HEK293 (cell line): Measurements from ENCODE around the gene ANKH.

Source experiments
- OSR2 ChIP-seq: fragments of 450-650 bp; formaldehyde crosslinking; IDR thresholded peaks from 2 replicates; pipeline ENCODE4 v1.5.1; 2016; ENCODE audit warnings: missing biosample characterization, missing genetic modification characterization
- ZBTB1 ChIP-seq: fragments of 450-650 bp; formaldehyde crosslinking; IDR thresholded peaks from 2 replicates; pipeline ENCODE4 v1.5.1; 2016; ENCODE audit warnings: missing biosample characterization, missing genetic modification characterization
- ZNF121 ChIP-seq: fragments of 450-650 bp; formaldehyde crosslinking; IDR thresholded peaks from 2 replicates; pipeline ENCODE4 v1.5.1; 2016; ENCODE audit warnings: missing biosample characterization, missing genetic modification characterization
- ZNF202 ChIP-seq: fragments of 450-650 bp; formaldehyde crosslinking; IDR thresholded peaks from 2 replicates; pipeline ENCODE4 v1.5.1; 2016; ENCODE audit warnings: missing biosample characterization, missing genetic modification characterization, borderline replicate concordance
- ZNF350 ChIP-seq: fragments of 450-650 bp; formaldehyde crosslinking; IDR thresholded peaks from 2 replicates; pipeline ENCODE4 v1.5.0; 2017; ENCODE audit warnings: missing biosample characterization, mild to moderate bottlenecking, missing genetic modification characterization
- TF ChIP-seq, protein P1 (sequence below): fragments of 450-650 bp; formaldehyde crosslinking; IDR thresholded peaks from 2 replicates; pipeline ENCODE4 v1.5.1; 2016; ENCODE audit warnings: missing biosample characterization, missing genetic modification characterization
- TF ChIP-seq, protein P2 (sequence below): fragments of 450-650 bp; formaldehyde crosslinking; IDR thresholded peaks from 2 replicates; pipeline ENCODE4 v1.5.1; 2016; ENCODE audit warnings: missing biosample characterization, missing genetic modification characterization

- no peak for TF ChIP-seq ZNF121 (tag by site-specific recombination)
- TF ChIP-seq, protein P1, sequence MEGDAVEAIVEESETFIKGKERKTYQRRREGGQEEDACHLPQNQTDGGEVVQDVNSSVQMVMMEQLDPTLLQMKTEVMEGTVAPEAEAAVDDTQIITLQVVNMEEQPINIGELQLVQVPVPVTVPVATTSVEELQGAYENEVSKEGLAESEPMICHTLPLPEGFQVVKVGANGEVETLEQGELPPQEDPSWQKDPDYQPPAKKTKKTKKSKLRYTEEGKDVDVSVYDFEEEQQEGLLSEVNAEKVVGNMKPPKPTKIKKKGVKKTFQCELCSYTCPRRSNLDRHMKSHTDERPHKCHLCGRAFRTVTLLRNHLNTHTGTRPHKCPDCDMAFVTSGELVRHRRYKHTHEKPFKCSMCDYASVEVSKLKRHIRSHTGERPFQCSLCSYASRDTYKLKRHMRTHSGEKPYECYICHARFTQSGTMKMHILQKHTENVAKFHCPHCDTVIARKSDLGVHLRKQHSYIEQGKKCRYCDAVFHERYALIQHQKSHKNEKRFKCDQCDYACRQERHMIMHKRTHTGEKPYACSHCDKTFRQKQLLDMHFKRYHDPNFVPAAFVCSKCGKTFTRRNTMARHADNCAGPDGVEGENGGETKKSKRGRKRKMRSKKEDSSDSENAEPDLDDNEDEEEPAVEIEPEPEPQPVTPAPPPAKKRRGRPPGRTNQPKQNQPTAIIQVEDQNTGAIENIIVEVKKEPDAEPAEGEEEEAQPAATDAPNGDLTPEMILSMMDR (tag by site-specific recombination): no peak
- TF ChIP-seq ZBTB1 (tag by site-specific recombination): no peak
- no peak for TF ChIP-seq ZNF350 (tag by site-specific recombination)
- TF ChIP-seq, protein P2, sequence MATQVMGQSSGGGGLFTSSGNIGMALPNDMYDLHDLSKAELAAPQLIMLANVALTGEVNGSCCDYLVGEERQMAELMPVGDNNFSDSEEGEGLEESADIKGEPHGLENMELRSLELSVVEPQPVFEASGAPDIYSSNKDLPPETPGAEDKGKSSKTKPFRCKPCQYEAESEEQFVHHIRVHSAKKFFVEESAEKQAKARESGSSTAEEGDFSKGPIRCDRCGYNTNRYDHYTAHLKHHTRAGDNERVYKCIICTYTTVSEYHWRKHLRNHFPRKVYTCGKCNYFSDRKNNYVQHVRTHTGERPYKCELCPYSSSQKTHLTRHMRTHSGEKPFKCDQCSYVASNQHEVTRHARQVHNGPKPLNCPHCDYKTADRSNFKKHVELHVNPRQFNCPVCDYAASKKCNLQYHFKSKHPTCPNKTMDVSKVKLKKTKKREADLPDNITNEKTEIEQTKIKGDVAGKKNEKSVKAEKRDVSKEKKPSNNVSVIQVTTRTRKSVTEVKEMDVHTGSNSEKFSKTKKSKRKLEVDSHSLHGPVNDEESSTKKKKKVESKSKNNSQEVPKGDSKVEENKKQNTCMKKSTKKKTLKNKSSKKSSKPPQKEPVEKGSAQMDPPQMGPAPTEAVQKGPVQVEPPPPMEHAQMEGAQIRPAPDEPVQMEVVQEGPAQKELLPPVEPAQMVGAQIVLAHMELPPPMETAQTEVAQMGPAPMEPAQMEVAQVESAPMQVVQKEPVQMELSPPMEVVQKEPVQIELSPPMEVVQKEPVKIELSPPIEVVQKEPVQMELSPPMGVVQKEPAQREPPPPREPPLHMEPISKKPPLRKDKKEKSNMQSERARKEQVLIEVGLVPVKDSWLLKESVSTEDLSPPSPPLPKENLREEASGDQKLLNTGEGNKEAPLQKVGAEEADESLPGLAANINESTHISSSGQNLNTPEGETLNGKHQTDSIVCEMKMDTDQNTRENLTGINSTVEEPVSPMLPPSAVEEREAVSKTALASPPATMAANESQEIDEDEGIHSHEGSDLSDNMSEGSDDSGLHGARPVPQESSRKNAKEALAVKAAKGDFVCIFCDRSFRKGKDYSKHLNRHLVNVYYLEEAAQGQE (tag by site-specific recombination): no peak
- no peak for TF ChIP-seq ZNF202 (tag by site-specific recombination)
- TF ChIP-seq OSR2: no peak
Measured at GRCh38 chr5:14737291-14737690, 134.3 kb downstream of the ANKH start.
